Osteoblast (primary cell): ENCODE results near the gene HRAS. TPM values are rescaled to one million over a fixed set of nuclear protein-coding genes. Genes with fewer than 3 reads are reported as not detected.
A peak's percentile ranks its signal among the peaks of the same experiment; 100 is the strongest.

Experiments
- DNase-seq: peaks from one replicate; pipeline ENCODE4 v3.0.0; 2011; ENCODE audit warnings: low spot score, mixed read lengths; ENCODE audit not compliant: insufficient read length; ENCODE audit errors: missing footprints
- H2AFZ ChIP-seq: 2 replicates; pipeline ENCODE4 v1.6.0; 2011; ENCODE audit warnings: mild to moderate bottlenecking, low read length
- H3K27ac ChIP-seq: 2 replicates; pipeline ENCODE4 v1.5.1; 2011; ENCODE audit warnings: mild to moderate bottlenecking, low read depth, low read length, moderate library complexity
- H3K27me3 ChIP-seq: 2 replicates; pipeline ENCODE4 v1.6.0; 2012; ENCODE audit warnings: mild to moderate bottlenecking, control low read depth, inconsistent platforms, low read length, moderate library complexity; ENCODE audit not compliant: insufficient read depth
- H3K36me3 ChIP-seq: 2 replicates; pipeline ENCODE4 v1.5.1; 2011; ENCODE audit warnings: mild to moderate bottlenecking, low read length, control low read depth, moderate library complexity; ENCODE audit not compliant: insufficient read depth
- H3K4me1 ChIP-seq: 2 replicates; pipeline ENCODE4 v1.5.1; 2011; ENCODE audit warnings: mild to moderate bottlenecking, low read length, control low read depth, moderate library complexity; ENCODE audit not compliant: insufficient read depth
- H3K4me2 ChIP-seq: 2 replicates; pipeline ENCODE4 v1.6.0; 2011; ENCODE audit warnings: mild to moderate bottlenecking, low read length; ENCODE audit not compliant: insufficient read depth
- H3K4me3 ChIP-seq: fragments of 200-600 bp; sonication (generic); 3 replicates; pipeline ENCODE4 v1.5.1; 2012; ENCODE audit warnings: mild to moderate bottlenecking, low read length, inconsistent platforms; ENCODE audit not compliant: insufficient read depth
- H3K79me2 ChIP-seq: 2 replicates; pipeline ENCODE4 v1.6.0; 2012; ENCODE audit warnings: mild to moderate bottlenecking, low read length, control low read depth, inconsistent platforms; ENCODE audit not compliant: insufficient read depth
- H3K9me3 ChIP-seq: 2 replicates; pipeline ENCODE4 v1.5.1; 2011; ENCODE audit warnings: low read depth, low read length, control low read depth
- H4K20me1 ChIP-seq: 2 replicates; pipeline ENCODE4 v1.6.0; 2012; ENCODE audit warnings: mild to moderate bottlenecking, low read length, control low read depth; ENCODE audit not compliant: insufficient read depth
- total RNA-seq: library from RNA; depleted of rRNA; stranded (reverse); fragments of >200 nt; gene quantifications from 2 replicates; pipeline ENCODE4 v1.2.3, GENCODE V29; 2012
- TF ChIP-seq, protein P1 (sequence below): IDR thresholded peaks from 2 replicates; pipeline ENCODE4 v1.5.1; 2011; ENCODE audit warnings: mild to moderate bottlenecking, low read depth, low read length, moderate library complexity; ENCODE audit errors: extremely low read depth

The HRAS gene
- total RNA-seq, 1 donor, result 28.6 TPM

DNA sequence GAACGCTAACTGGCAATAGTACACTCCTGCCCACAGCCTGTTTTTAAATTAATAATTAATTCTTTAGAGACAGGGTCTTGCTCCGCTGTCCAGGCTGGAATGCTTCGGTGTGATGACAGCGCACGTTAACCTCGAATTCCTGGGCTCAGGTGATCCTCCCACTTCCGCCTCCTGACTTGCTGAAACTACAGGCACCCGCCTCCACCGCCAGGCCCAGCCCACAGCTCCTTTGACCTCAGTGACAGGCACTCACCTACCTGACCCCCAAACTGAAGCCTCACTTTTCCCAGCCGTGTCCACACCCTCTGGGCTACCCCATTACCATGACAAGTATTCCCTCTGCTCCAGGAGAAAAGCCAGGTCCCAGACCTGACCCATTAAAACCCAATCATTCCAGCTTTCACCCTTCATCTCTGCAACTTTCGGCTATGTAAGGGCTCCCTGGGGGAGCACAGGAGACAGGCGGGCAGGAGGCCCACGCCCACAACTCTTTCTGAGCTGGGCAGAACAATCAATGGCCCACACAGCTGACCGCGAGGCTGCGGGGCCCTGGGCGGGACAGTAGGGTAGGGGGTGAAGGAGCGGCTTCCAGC is 24.4 kb upstream of the HRAS start:
- Histone ChIP-seq H2AFZ (peak overlapping the region; percentile 56), H3K36me3 (no peaks in the 10 kb centered on the region), H3K9me3 (no peaks in the 10 kb centered on the region), H3K79me2 (no peaks in the 10 kb centered on the region), H4K20me1 (peaks cover 5% of the 10 kb centered on the region), H3K27ac (no peak overlapping the region), H3K4me2 (peak overlapping the region; percentile 85), H3K4me1 (peaks cover 8% of the 10 kb centered on the region), H3K4me3 (peak overlapping the region; percentile 75), H3K27me3 (peaks cover 33% of the 10 kb centered on the region)
- TF ChIP-seq, protein P1, sequence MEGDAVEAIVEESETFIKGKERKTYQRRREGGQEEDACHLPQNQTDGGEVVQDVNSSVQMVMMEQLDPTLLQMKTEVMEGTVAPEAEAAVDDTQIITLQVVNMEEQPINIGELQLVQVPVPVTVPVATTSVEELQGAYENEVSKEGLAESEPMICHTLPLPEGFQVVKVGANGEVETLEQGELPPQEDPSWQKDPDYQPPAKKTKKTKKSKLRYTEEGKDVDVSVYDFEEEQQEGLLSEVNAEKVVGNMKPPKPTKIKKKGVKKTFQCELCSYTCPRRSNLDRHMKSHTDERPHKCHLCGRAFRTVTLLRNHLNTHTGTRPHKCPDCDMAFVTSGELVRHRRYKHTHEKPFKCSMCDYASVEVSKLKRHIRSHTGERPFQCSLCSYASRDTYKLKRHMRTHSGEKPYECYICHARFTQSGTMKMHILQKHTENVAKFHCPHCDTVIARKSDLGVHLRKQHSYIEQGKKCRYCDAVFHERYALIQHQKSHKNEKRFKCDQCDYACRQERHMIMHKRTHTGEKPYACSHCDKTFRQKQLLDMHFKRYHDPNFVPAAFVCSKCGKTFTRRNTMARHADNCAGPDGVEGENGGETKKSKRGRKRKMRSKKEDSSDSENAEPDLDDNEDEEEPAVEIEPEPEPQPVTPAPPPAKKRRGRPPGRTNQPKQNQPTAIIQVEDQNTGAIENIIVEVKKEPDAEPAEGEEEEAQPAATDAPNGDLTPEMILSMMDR, result no peak
- peak; percentile 93 for DNase-seq

DNA sequence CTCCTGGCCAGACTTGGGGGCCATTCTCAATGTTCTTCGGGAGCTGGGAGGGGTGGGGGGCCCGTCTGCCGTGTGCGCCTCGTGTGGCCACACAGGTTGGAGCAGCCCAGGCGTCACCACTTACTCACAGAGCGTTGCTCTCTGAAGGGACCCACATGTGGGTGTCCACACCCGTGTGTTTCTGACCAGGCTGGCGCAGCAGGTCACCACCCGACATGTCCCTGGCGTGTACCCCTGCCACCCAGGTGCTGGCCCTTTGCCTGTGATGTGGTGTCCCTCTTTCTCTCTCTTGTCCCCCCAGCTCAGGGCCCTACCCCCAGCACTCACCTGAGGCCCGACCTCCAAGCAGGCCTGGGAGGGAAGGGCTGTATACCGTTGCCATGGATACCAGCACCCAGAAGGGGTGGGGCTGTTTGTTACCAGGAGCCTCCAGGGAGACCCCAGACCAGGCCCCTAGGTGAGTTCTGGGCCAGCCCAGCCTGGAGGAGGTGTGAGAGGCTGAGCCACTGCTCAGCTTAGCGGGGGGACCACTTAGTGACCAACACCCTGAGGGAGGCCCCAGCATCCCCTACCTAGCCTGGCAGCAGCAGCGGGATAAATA is 23.7 kb upstream of the HRAS start:
- Histone ChIP-seq H3K4me1 (peaks cover 8% of the 10 kb centered on the region), H3K4me2 (no peak overlapping the region), H2AFZ (no peak overlapping the region), H3K4me3 (no peak overlapping the region), H3K9me3 (no peaks in the 10 kb centered on the region), H3K27me3 (peaks cover 40% of the 10 kb centered on the region), H3K79me2 (no peaks in the 10 kb centered on the region), H3K36me3 (no peaks in the 10 kb centered on the region), H3K27ac (no peak overlapping the region), H4K20me1 (peaks cover 5% of the 10 kb centered on the region)
- TF ChIP-seq, protein P1, result no peak
- peak; percentile 88 for DNase-seq

DNA sequence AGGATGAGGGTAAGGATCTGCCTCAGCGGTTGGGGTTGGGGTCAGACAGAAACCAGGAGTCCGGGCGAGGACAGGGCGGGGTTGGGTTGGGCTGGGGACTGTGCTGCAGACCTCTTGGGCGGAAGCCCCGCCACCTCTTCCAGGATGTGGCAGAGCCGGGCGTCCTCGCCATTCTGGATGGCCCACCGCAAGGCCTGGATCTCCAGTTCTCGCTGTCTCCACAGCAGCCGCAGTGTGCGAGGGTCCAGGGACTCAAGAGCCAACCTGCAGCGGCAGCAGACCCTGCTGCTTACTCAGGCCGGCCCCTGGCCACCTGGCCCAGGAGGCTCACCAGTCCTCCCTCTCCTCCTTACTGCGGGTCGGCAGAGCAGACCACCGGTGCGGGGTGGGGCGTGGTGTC is 23.1 kb upstream of the HRAS start:
- Histone ChIP-seq H3K36me3 (no peaks in the 10 kb centered on the region), H3K79me2 (no peaks in the 10 kb centered on the region), H3K27me3 (peaks cover 45% of the 10 kb centered on the region), H3K9me3 (no peaks in the 10 kb centered on the region), H3K4me1 (peaks cover 8% of the 10 kb centered on the region), H2AFZ (no peak overlapping the region), H4K20me1 (peaks cover 5% of the 10 kb centered on the region), H3K4me3 (no peak overlapping the region), H3K27ac (no peak overlapping the region), H3K4me2 (no peak overlapping the region)
- peak; percentile 83 for DNase-seq
- TF ChIP-seq, protein P1, result no peak

DNA sequence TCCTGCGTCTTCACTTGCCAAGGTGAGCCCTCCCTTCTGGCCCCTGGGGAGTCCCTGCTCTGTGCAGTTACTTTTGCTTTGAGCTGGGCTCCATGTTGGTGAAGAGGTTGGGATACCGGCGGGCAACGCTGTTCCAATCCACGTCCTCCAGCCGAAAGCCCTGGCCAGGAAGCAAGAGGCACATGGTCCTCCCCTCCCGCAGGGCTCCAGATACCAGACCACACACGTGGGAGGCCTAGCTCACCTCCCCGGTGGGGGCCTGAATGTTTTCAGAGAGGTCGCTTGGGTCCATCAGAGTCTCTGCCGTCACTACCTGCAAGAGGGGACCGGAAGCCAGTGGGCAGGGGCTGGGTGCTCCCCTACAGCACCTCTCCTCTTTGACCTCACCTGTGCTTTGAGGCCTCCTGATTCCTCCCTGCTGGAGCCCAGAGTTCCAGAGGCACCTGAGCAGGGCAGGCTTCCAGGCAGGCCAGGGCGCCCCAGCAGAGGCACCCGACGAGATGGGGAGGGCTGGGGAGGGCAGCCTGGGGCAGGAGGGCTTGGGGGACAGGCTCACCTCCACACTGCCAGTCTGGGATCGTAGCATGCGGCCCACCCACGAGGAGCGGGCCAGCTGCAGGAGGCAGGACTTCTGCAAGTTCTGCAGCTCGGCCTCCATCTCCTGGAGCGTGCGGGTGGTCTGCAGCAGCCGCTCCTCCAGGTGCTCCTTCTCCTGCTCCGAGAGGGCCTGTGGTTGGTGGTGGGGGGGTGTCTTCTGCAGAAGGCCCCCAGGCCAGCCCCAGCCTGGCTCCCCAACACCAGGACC is 22.2 kb upstream of the HRAS start:
- Histone ChIP-seq H3K4me1 (peaks cover 8% of the 10 kb centered on the region), H3K27ac (no peak overlapping the region), H3K4me3 (no peak overlapping the region), H3K79me2 (no peaks in the 10 kb centered on the region), H2AFZ (no peak overlapping the region), H4K20me1 (peaks cover 5% of the 10 kb centered on the region), H3K27me3 (peaks cover 45% of the 10 kb centered on the region), H3K4me2 (no peak overlapping the region), H3K9me3 (no peaks in the 10 kb centered on the region), H3K36me3 (no peaks in the 10 kb centered on the region)
- TF ChIP-seq, protein P1, result no peak
- peak; percentile 87 for DNase-seq
